ENCODE measurements around the gene NKAIN2. TPM values are rescaled to one million over a fixed set of nuclear protein-coding genes. Genes with fewer than 3 reads are reported as not detected.
A peak's percentile ranks its signal among the peaks of the same experiment; 100 is the strongest.

The NKAIN2 gene
- total RNA-seq, 1 donor from 2014 or later, result 0.56 TPM

DNA sequence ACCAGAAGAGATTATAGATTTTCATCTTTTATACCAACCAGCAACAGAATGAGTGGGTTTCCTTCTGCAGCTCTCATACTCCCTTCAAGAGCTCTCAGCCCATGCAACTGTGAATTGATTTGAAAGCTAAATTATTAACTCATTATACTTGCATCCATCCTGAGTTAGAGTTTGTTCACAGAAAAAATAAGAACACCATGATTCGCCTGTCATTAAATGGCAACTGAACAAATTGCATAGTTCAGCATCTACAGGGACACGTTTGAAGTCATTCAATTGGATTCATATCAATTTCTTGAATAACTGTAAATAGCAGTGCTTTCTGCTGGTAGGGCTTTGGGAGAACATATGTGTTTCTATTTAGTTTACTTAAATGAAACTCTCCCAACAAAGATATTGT, 65.7 kb downstream of the NKAIN2 start:
- H3K27ac Mint-ChIP-seq (ENCODE audit: unreplicated experiment), result no peak overlapping the region
- TF ChIP-seq, protein P1, sequence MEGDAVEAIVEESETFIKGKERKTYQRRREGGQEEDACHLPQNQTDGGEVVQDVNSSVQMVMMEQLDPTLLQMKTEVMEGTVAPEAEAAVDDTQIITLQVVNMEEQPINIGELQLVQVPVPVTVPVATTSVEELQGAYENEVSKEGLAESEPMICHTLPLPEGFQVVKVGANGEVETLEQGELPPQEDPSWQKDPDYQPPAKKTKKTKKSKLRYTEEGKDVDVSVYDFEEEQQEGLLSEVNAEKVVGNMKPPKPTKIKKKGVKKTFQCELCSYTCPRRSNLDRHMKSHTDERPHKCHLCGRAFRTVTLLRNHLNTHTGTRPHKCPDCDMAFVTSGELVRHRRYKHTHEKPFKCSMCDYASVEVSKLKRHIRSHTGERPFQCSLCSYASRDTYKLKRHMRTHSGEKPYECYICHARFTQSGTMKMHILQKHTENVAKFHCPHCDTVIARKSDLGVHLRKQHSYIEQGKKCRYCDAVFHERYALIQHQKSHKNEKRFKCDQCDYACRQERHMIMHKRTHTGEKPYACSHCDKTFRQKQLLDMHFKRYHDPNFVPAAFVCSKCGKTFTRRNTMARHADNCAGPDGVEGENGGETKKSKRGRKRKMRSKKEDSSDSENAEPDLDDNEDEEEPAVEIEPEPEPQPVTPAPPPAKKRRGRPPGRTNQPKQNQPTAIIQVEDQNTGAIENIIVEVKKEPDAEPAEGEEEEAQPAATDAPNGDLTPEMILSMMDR (IDR thresholded peaks at IDR 0.05; ENCODE audit: partially characterized antibody, unreplicated experiment), result no peak
- no peak for DNase-seq

DNA sequence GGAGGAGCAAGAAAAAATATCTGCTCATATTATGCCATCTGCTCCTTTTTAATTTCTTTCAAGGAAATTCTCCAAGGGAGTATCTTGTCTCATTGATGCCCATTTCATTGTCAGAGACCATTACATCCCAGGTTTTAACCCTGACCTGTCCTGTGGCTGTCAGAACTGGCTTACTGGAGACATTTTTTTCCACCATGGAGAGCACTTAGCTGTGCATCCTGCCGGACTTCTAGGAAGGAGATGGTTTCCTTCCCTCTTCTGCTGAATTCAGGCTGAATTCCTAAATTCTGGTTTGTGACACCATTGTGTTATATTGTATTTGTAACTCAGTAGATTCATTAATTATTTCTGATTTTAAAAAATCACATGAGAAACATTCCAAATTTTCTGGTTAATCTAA, 70.3 kb downstream of the NKAIN2 start:
- TF ChIP-seq, protein P1 (IDR thresholded peaks at IDR 0.05; ENCODE audit: partially characterized antibody, unreplicated experiment), result no peak
- Mint-ChIP-seq H3K36me3 (ENCODE audit: unreplicated experiment) (no peaks in the 10 kb centered on the region), H3K9me3 (ENCODE audit: unreplicated experiment) (no peaks in the 10 kb centered on the region), H3K27me3 (ENCODE audit: unreplicated experiment) (no peaks in the 10 kb centered on the region), H3K27ac (ENCODE audit: unreplicated experiment) (peak overlapping the region; percentile 57), H3K4me1 (ENCODE audit: low read depth, unreplicated experiment) (peaks cover 8% of the 10 kb centered on the region), H3K4me3 (ENCODE audit: unreplicated experiment) (no peak overlapping the region)
- no peak for DNase-seq

More for the DNA sequence above, 65.7 kb downstream of the NKAIN2 start:
- no peaks in the 10 kb centered on the region for H3K9me3 Mint-ChIP-seq (ENCODE audit: unreplicated experiment)
- H3K36me3 Mint-ChIP-seq (ENCODE audit: unreplicated experiment), result no peaks in the 10 kb centered on the region
- H3K4me3 Mint-ChIP-seq (ENCODE audit: unreplicated experiment), result no peak overlapping the region
- no peaks in the 10 kb centered on the region for H3K27me3 Mint-ChIP-seq (ENCODE audit: unreplicated experiment)
- peaks cover 5% of the 10 kb centered on the region for H3K4me1 Mint-ChIP-seq (ENCODE audit: low read depth, unreplicated experiment)

DNA sequence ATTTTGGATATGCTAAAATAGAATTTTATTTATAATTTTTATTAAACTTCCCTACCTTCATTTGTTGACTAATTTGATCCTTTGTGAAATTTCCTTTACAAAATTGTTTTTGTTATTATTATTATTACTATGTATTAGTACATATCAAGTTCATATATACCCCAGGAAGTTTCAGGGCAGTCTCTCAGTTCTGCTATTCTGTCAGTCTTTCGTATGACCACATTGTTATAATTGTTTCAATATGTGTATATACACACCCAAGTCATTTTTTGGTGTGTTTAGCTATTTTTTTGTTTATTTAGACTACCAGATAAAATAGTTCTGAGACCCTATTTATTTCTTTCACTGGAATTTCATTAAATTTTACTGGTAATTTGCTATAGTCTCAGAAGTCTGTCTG, 72.1 kb downstream of the NKAIN2 start:
- TF ChIP-seq, protein P1 (IDR thresholded peaks at IDR 0.05; ENCODE audit: partially characterized antibody, unreplicated experiment), result no peak
- no peaks in the 10 kb centered on the region for H3K36me3 Mint-ChIP-seq (ENCODE audit: unreplicated experiment)
- H3K27me3 Mint-ChIP-seq (ENCODE audit: unreplicated experiment), result no peaks in the 10 kb centered on the region
- no peak overlapping the region for H3K27ac Mint-ChIP-seq (ENCODE audit: unreplicated experiment)
- no peak overlapping the region for H3K4me3 Mint-ChIP-seq (ENCODE audit: unreplicated experiment)
- H3K4me1 Mint-ChIP-seq (ENCODE audit: low read depth, unreplicated experiment), result peaks cover 8% of the 10 kb centered on the region
- DNase-seq, result no peak
- no peaks in the 10 kb centered on the region for H3K9me3 Mint-ChIP-seq (ENCODE audit: unreplicated experiment)

DNA sequence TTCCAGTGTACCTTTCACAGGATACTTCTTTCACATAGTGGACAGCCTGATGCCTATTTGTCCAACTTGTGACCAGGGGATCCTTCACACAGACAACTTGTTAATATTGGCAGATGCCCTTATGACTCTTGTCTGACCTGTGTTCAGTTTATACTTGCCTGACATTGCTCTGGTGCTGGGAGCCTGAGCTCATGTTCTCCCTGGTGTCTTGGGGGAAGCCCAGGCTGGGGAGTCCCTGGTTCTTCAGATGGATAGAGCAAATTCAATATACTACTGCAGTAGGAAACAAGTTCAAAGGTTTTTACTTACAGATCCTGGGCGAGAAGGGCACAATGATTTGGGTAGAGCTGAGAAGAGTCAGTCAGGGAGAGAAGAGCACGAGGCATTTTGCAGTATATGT, 76.1 kb downstream of the NKAIN2 start:
- no peak for DNase-seq
- H3K4me3 Mint-ChIP-seq (ENCODE audit: unreplicated experiment), result no peak overlapping the region
- no peak overlapping the region for H3K27ac Mint-ChIP-seq (ENCODE audit: unreplicated experiment)
- TF ChIP-seq, protein P1 (IDR thresholded peaks at IDR 0.05; ENCODE audit: partially characterized antibody, unreplicated experiment), result no peak
- H3K9me3 Mint-ChIP-seq (ENCODE audit: unreplicated experiment), result no peaks in the 10 kb centered on the region
- H3K27me3 Mint-ChIP-seq (ENCODE audit: unreplicated experiment), result no peaks in the 10 kb centered on the region
- H3K36me3 Mint-ChIP-seq (ENCODE audit: unreplicated experiment), result no peaks in the 10 kb centered on the region
- H3K4me1 Mint-ChIP-seq (ENCODE audit: low read depth, unreplicated experiment), result peaks cover 4% of the 10 kb centered on the region

DNA sequence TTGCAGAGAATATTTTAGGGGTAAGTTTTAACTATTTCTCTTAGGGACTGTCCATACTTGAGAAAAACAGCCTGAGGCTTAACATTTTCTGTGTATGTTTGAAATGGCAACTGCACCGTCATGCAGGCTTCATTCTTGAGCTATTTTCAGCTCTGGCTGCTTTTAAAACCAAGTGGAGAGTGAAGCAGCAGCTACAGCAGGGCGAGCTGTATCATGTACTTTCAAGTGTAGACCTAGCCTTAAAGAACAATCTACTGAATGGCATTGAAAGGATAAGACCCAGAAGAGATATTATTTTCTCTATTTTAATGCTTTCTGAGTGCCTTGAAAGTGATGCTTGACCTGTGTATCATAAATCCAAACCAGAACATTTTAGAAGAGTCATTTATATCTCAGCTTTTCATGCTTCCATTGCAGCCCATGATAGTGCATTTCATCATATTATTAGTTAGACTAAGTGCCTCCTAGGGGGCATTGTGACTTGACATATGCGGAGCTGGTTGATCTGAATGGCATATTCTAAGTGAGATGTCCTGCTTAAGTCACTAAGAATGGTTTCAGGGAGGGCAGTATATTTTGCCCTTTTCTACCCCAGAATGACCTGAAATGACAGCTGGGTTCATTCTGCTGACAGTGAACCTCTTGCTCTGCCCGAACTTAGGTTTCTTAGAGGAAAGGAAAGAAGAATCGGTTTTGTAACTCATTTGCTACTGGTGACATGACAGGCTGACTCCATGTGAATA, 85.3 kb downstream of the NKAIN2 start:
- H3K9me3 Mint-ChIP-seq (ENCODE audit: unreplicated experiment), result no peaks in the 10 kb centered on the region

More for the DNA sequence above, 85.3 kb downstream of the NKAIN2 start:
- H3K27me3 Mint-ChIP-seq (ENCODE audit: unreplicated experiment), result peaks cover 1% of the 10 kb centered on the region
- H3K27ac Mint-ChIP-seq (ENCODE audit: unreplicated experiment), result peak overlapping the region; percentile 40
- DNase-seq, result no peak
- no peak overlapping the region for H3K4me3 Mint-ChIP-seq (ENCODE audit: unreplicated experiment)
- H3K36me3 Mint-ChIP-seq (ENCODE audit: unreplicated experiment), result no peaks in the 10 kb centered on the region
- H3K4me1 Mint-ChIP-seq (ENCODE audit: low read depth, unreplicated experiment), result peaks cover 8% of the 10 kb centered on the region
- TF ChIP-seq, protein P1 (IDR thresholded peaks at IDR 0.05; ENCODE audit: partially characterized antibody, unreplicated experiment), result no peak

All from glutamatergic neuron (in vitro differentiated cells).